ENCODE measurements around the gene NDUFA11. TPM values are rescaled to one million over a fixed set of nuclear protein-coding genes. Genes with fewer than 3 reads are reported as not detected.

NDUFA11 gene
- total and polyA plus RNA-seq, 9 of the 15 experiments (the other 6 are each of a cell fraction or from before 2014, with no cell fraction given): 63.3 to 486 (median 274) TPM

- peaks cover 0 to 15% of the 10 kb centered on the region in 2 experiments; a peak in 2 of 5 replicates for H3K4me1 ChIP-seq (replicated peaks in 1 of 2; ENCODE audit: control insufficient read depth in 2 of 2, insufficient read depth in 2 of 2, low read length in 2 of 2)
- no peaks in the 10 kb centered on the region for H4K20me1 ChIP-seq (replicated peaks; ENCODE audit: control insufficient read depth, insufficient read depth, low read length)
- WGBS (ENCODE audit: insufficient coverage, low coverage, missing lambda C conversion rate): 93% methylated on average over 23 of the region's 42 CpGs
- DNase-seq (ENCODE audit: extremely low read depth in 1 of 4, low spot score in 3 of 4) (no peak), FAIRE-seq (no peak), ATAC-seq (peak; percentile 16)
- H3K9me1 ChIP-seq (ENCODE audit: control insufficient read depth, insufficient read depth, low read length): no peaks in the 10 kb centered on the region
- H2AFZ ChIP-seq (ENCODE audit: low read depth, low read length): no peak overlapping the region
- POLR2A ChIA-PET: interaction anchor here (0.6 kb wide), 1 partner anchor 29 kb away, joined by 3 read pairs; no protein-coding TSS in a partner anchor
- in situ Hi-C loops (cut with MboI) (no loop called here), intact Hi-C loops (cut with micrococcal nuclease) (no loop called here)
- 0 out of 4 replicates have a peak overlapping the region, but pooled peaks of 1 of the 2 experiments have one; percentile 9 for H3K9ac ChIP-seq (ENCODE audit: insufficient read depth in 1 of 2, low read depth in 2 of 2, low read length in 2 of 2)
- no peaks in the 10 kb centered on the region for H3K79me2 ChIP-seq (ENCODE audit: control insufficient read depth, insufficient read depth, low read length)
- CTCF ChIA-PET (ENCODE audit: low intra/inter-chr PET ratio): no interaction called here
- no peak overlapping the region for H3K4me3 ChIP-seq
- no peaks in the 10 kb centered on the region for H3K27me3 ChIP-seq (ENCODE audit: control insufficient read depth in 2 of 2, insufficient read depth in 2 of 2, low read length in 2 of 2)
- BruUV-seq (replicated peaks): no TSS peak
- no peak overlapping the region for H3K4me2 ChIP-seq (ENCODE audit: insufficient read depth, low read length)
- peaks cover 50% of the 10 kb centered on the region; the same call in 1 of the 3 replicates for H3K36me3 ChIP-seq (ENCODE audit: control insufficient read depth, insufficient read depth, low read length)
- H3K9me3 ChIP-seq (replicated peaks; ENCODE audit: control insufficient read depth, insufficient read depth, low read depth, low read length): no peaks in the 10 kb centered on the region
- no peak overlapping the region for H3K27ac ChIP-seq (ENCODE audit: extremely low read depth, low read depth, low read length)
- TF ChIP-seq ZNF24 (IDR thresholded peaks at IDR 0.05) (no peak), NFRKB (IDR thresholded peaks at IDR 0.05; ENCODE audit: low read depth) (no peak), ZNF511 (CRISPR knock-in tag; IDR thresholded peaks at IDR 0.05) (no peak), NEUROD1 (IDR thresholded peaks at IDR 0.05; ENCODE audit: borderline replicate concordance, low read depth, low read length, partially characterized antibody) (no peak), TCFL5 (CRISPR knock-in tag; conservative IDR thresholded peaks at IDR 0.05) (no peak), POLR2G (IDR thresholded peaks at IDR 0.05; ENCODE audit: low read depth, low read length) (peak; percentile 65), U2AF1 (optimal IDR thresholded peaks at IDR 0.05; ENCODE audit: low read depth, low read length) (no peak), RBFOX2 (IDR thresholded peaks at IDR 0.05; ENCODE audit: low read depth, low read length) (0 out of 2 replicates have a peak, but pooled peaks have one; percentile 17), CTCFL (IDR thresholded peaks at IDR 0.05; ENCODE audit: borderline replicate concordance, insufficient read depth, low read depth, low read length, poor library complexity, severe bottlenecking) (no peak), ZNF280A (IDR thresholded peaks at IDR 0.05; ENCODE audit: low read depth, partially characterized antibody) (no peak), TGIF2 (CRISPR knock-in tag; IDR thresholded peaks at IDR 0.05) (peak; percentile 40; the same call in 1 of the 2 replicates), ELF2 (CRISPR knock-in tag; IDR thresholded peaks at IDR 0.05) (no peak), CEBPB (tag; IDR thresholded peaks at IDR 0.05) (no peak), ZNF655 (CRISPR knock-in tag; IDR thresholded peaks at IDR 0.05) (no peak), KLF1 (tag; IDR thresholded peaks at IDR 0.05) (no peak), TEAD4 (IDR thresholded peaks at IDR 0.05; ENCODE audit: low read length) (no peak), TEAD4 (CRISPR knock-in tag; IDR thresholded peaks at IDR 0.05; ENCODE audit: borderline replicate concordance) (no peak)
Observed at GRCh38 chr19:5914946-5915781, 11.6 kb upstream of the NDUFA11 start.

Measured in K562 (cell line).